Upper lobe of left lung (tissue), 4 donors: ENCODE data around the gene TEX36.
"Not testable (repeated sequence)": the region's sequence is repeated elsewhere in the genome, so short reads cannot be mapped to it uniquely, and the experiment has no call there.

Source experiments
- EP300 ChIP-seq, 4 donors: sonication (generic); formaldehyde crosslinking; IDR thresholded peaks; one replicate each; pipeline ENCODE4 v1.5.1; 2017; ENCODE audit warnings: antibody characterized with exemption in 4 of 4, control low read depth in 2 of 4
- POLR2A ChIP-seq, 4 donors: fragments of 450-650 bp; IDR thresholded peaks; one replicate each; pipeline ENCODE4 v1.5.1; 2016 to 2017; ENCODE audit warnings: antibody characterized with exemption in 4 of 4, mild to moderate bottlenecking in 2 of 4
- POLR2AphosphoS5 ChIP-seq, 2 donors: sonication (generic); formaldehyde crosslinking; IDR thresholded peaks; one replicate each; pipeline ENCODE4 v1.5.1; 2017; ENCODE audit warnings: antibody characterized with exemption in 2 of 2
- TF ChIP-seq, protein P1 (sequence below), 6 experiments: fragments of 450-650 bp in 4 of 6; fragments of 200-600 bp in 2 of 6; sonication (generic) in 2 of 6; IDR thresholded peaks; one replicate each; pipeline ENCODE4 v1.5.1; 2016 to 2019; ENCODE audit warnings: antibody characterized with exemption in 6 of 6

DNA sequence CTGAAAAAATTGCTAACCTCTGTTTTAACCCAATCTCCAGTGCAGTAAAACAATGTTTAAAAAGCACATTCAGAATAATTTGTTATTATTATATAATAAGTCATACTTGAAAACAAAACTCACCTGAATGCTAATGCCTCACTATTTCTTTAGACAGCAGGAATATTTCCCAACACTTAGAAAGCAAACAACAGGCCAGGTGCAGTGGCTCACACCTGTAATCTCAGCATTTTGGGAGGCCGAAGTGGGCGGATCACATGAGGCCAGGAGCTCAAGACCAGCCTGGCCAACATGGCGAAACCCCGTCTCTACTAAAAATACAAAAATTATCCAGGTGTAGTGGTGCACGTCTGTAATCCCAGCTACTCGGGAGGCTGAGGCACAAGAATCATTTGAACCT lies 13.9 kb upstream of the TEX36 start:
- not testable (repeated sequence) for TF ChIP-seq POLR2AphosphoS5, EP300, POLR2A (IDR thresholded peaks at IDR 0.05)
- TF ChIP-seq, protein P1, sequence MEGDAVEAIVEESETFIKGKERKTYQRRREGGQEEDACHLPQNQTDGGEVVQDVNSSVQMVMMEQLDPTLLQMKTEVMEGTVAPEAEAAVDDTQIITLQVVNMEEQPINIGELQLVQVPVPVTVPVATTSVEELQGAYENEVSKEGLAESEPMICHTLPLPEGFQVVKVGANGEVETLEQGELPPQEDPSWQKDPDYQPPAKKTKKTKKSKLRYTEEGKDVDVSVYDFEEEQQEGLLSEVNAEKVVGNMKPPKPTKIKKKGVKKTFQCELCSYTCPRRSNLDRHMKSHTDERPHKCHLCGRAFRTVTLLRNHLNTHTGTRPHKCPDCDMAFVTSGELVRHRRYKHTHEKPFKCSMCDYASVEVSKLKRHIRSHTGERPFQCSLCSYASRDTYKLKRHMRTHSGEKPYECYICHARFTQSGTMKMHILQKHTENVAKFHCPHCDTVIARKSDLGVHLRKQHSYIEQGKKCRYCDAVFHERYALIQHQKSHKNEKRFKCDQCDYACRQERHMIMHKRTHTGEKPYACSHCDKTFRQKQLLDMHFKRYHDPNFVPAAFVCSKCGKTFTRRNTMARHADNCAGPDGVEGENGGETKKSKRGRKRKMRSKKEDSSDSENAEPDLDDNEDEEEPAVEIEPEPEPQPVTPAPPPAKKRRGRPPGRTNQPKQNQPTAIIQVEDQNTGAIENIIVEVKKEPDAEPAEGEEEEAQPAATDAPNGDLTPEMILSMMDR (IDR thresholded peaks at IDR 0.05) = not testable (repeated sequence)
